Stimulated activated CD8-positive, alpha-beta memory T cell treated with anti-CD3 and anti-CD28 coated beads, Interleukin-7, amount 100 ng/mL, for 24 hours (primary cell): ENCODE measurements around the gene LCP1.
A peak's percentile ranks its signal among the peaks of the same experiment; 100 is the strongest.
"Not testable (repeated sequence)": the region's sequence is repeated elsewhere in the genome, so short reads cannot be mapped to it uniquely, and the experiment has no call there.

ENCODE experiments used
- DNase-seq: peaks from one replicate; pipeline ENCODE4 v3.0.0-alpha.2; 2020; ENCODE audit warnings: low read depth

LCP1 gene

GRCh38 chr13:46182491-46182877 is 507 bp upstream of the LCP1 start:
- DNase-seq, result no peak

- DNase-seq, result no peak
Measured at GRCh38 chr13:46181377-46181839, 569 bp downstream of the LCP1 start.

- no peak for DNase-seq
Measured at GRCh38 chr13:46179969-46180763, 1.8 kb downstream of the LCP1 start.

GRCh38 chr13:46179491-46179908 is 2.5 kb downstream of the LCP1 start:
- peak; percentile 60 for DNase-seq

- no peak for DNase-seq
Measured at GRCh38 chr13:46178821-46179220, 3.2 kb downstream of the LCP1 start.

GRCh38 chr13:46178143-46178542 is 3.8 kb downstream of the LCP1 start:
- no peak for DNase-seq

GRCh38 chr13:46176756-46177155 is 5.2 kb downstream of the LCP1 start:
- no peak for DNase-seq

- DNase-seq, result no peak
Measured at GRCh38 chr13:46173656-46174055, 8.3 kb downstream of the LCP1 start.

- no peak for DNase-seq
Measured at GRCh38 chr13:46172531-46172991, 9.4 kb downstream of the LCP1 start.

GRCh38 chr13:46171739-46172138 is 10.2 kb downstream of the LCP1 start:
- DNase-seq, result no peak

- no peak for DNase-seq
Measured at GRCh38 chr13:46171217-46171616, 10.8 kb downstream of the LCP1 start.

GRCh38 chr13:46170687-46171086 is 11.3 kb downstream of the LCP1 start:
- no peak for DNase-seq

- no peak for DNase-seq
Measured at GRCh38 chr13:46170268-46170667, 11.7 kb downstream of the LCP1 start.

GRCh38 chr13:46169758-46170157 is 12.2 kb downstream of the LCP1 start:
- DNase-seq, result no peak

GRCh38 chr13:46168783-46169182 is 13.2 kb downstream of the LCP1 start:
- no peak for DNase-seq

- DNase-seq, result no peak
Measured at GRCh38 chr13:46168341-46168740, 13.6 kb downstream of the LCP1 start.

- no peak for DNase-seq
Measured at GRCh38 chr13:46166947-46167610, 14.9 kb downstream of the LCP1 start.

- no peak for DNase-seq
Measured at GRCh38 chr13:46166224-46166584, 15.8 kb downstream of the LCP1 start.

GRCh38 chr13:46165485-46166223 is 16.3 kb downstream of the LCP1 start:
- no peak for DNase-seq

GRCh38 chr13:46164661-46165060 is 17.3 kb downstream of the LCP1 start:
- no peak for DNase-seq

GRCh38 chr13:46162741-46163140 is 19.2 kb downstream of the LCP1 start:
- not testable (repeated sequence) for DNase-seq

GRCh38 chr13:46160471-46161066 is 21.4 kb downstream of the LCP1 start:
- no peak for DNase-seq
